GM18508 (cell line): Measurements from ENCODE around the gene NPHP3.
"Not testable (repeated sequence)": the region's sequence is repeated elsewhere in the genome, so short reads cannot be mapped to it uniquely, and the experiment has no call there.

ENCODE experiments used
- ATAC-seq: cut with Tn5 transposase; IDR thresholded peaks from one replicate; pipeline ENCODE4 v1.9.1; 2021; ENCODE audit warnings: moderate number of reproducible peaks; ENCODE audit not compliant: insufficient read depth, unreplicated experiment

NPHP3 gene, protein sequence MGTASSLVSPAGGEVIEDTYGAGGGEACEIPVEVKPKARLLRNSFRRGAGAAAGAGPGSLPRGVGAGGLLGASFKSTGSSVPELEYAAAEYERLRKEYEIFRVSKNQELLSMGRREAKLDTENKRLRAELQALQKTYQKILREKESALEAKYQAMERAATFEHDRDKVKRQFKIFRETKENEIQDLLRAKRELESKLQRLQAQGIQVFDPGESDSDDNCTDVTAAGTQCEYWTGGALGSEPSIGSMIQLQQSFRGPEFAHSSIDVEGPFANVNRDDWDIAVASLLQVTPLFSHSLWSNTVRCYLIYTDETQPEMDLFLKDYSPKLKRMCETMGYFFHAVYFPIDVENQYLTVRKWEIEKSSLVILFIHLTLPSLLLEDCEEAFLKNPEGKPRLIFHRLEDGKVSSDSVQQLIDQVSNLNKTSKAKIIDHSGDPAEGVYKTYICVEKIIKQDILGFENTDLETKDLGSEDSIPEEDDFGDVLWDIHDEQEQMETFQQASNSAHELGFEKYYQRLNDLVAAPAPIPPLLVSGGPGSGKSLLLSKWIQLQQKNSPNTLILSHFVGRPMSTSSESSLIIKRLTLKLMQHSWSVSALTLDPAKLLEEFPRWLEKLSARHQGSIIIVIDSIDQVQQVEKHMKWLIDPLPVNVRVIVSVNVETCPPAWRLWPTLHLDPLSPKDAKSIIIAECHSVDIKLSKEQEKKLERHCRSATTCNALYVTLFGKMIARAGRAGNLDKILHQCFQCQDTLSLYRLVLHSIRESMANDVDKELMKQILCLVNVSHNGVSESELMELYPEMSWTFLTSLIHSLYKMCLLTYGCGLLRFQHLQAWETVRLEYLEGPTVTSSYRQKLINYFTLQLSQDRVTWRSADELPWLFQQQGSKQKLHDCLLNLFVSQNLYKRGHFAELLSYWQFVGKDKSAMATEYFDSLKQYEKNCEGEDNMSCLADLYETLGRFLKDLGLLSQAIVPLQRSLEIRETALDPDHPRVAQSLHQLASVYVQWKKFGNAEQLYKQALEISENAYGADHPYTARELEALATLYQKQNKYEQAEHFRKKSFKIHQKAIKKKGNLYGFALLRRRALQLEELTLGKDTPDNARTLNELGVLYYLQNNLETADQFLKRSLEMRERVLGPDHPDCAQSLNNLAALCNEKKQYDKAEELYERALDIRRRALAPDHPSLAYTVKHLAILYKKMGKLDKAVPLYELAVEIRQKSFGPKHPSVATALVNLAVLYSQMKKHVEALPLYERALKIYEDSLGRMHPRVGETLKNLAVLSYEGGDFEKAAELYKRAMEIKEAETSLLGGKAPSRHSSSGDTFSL (N-terminal part only)

DNA sequence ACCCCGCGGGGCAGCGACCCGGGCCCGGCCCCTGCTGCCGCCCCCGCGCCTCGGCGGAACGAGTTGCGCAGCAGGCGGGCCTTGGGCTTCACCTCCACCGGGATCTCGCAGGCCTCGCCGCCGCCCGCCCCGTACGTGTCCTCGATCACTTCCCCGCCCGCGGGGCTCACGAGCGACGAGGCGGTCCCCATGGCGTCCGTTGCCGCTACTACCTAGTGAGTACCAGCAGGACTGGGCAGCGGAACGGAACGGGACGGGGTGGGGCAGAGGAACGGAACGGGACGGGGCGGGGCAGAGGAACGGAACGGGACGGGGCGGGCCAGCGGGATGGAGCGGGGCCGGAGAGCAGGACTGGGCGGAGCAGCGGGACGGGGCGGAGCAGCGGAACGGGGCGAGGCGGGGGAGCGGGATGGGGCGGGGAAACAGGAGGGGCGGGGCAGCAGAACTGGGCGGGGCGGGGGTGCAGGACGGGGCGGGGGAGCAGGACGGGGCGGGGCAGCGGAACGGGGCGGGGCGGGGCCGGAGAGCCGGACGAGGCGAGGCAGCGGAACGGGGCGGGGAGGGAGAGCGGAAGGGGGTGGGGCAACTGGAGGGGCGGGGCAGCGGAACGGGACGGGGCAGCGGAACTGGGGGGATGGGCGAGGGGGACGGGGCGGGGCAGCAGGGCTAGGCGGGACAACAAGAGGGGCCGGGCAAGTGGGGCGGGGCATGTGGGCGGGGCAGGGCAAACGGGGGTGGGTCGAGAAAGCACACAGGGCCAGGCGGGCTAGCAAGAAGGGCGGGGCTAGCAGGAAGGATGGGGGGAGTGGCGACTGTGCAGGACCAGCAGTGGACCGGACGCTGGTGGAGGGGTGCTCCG, at the start of gene NPHP3:
Gene NPHP3, minus strand, starts transcription at position 245 of the 859 bp plus-strand sequence. Its CDS starts 54 bp downstream, at position 191.
- peak; percentile 44 for ATAC-seq

DNA sequence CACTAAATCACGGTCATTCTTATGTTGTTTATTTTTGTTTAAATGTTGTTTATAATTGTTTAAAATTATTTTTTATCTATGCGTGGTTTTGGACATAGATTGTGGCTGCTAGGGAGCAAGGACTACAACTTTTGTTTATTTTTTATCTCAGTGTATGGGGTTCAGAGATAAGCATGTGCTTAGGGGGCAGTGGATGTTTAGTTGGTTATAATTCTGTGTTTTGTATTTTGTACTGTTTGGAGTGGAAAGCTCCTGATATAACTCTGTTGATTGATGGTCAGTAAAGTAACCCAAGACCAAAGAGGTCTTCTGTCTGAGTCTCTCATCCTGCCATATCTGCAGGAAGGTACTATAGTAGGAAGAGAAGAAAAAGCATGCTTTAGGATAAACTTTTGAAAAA, 36.5 kb upstream of the NPHP3 start:
- ATAC-seq = no peak

DNA sequence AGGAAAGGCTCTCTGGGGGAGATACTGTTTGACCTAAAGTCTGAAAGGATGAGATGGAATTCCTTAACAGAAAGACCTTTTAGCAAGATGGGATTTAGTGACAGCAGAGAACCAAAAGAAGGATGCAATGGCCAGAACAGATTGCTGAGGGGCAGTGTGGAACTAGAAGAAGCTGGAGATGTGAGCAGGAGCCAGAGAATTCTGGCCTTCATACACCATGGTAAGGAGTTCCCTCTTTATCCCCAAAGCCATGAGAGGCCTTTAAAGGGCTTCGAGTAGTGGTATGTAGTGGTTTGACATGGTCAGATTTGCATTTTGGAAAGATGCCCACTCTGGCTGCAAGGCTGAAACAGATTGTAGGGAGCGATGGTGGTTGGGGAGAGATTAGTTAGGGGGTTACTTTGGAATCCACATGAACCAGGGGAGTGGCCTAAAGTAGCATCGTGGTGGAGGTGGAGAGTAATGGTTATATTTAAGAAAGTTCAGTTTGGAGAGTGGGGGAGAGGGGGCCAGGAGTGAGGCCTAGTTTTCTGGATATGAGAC, 34.0 kb upstream of the NPHP3 start:
- ATAC-seq = no peak

- ATAC-seq = no peak
Observed at GRCh38 chr3:132753946-132754345, 31.7 kb upstream of the NPHP3 start.

GRCh38 chr3:132749786-132750185, 27.6 kb upstream of the NPHP3 start:
- ATAC-seq = no peak

DNA sequence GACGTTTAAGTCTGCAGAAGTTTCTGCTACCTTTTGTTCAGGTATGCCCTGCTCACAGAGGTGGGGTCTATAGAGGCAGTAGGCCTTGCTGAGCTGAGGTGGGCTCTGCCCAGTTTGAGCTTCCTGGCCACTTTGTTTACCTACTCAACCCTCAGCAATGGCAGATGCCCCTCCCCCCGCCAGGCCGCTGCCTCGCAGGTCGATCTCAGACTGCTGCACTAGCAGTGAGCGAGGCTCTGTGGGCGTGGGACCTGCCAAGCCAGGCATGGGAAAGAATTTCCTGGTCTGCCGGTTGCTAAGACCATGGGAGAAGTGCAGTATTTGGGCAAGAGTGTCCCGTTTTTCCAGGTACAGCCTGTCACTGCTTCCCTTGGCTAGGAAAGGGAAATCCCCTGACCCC, 24.5 kb upstream of the NPHP3 start:
- not testable (repeated sequence) for ATAC-seq

GRCh38 chr3:132738314-132738713, 16.1 kb upstream of the NPHP3 start:
- ATAC-seq = no peak

DNA sequence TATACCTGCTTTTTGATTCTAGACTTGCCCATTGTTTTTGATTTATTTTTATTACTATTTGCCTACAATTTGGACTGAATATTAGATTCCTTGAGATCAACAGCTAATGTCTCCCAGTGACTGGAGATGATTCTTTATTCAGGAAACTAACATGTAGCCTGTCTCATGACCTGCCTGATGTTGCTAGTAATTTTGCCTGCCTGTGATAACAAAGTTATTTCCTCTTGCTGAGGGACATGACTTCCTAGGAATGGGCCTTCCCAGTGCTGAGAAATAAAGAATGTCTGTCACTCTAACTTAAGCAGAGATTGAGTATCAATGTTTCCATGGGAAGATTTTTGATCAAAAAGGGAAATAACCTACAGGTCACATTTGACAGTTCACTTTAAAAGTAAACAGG, 13.4 kb upstream of the NPHP3 start:
- ATAC-seq = no peak

- ATAC-seq = no peak
Observed at GRCh38 chr3:132730891-132731580, 8.8 kb upstream of the NPHP3 start.

GRCh38 chr3:132726341-132726823, 4.2 kb upstream of the NPHP3 start:
- ATAC-seq = no peak

- no peak for ATAC-seq
Observed at GRCh38 chr3:132723024-132723950, 1.1 kb upstream of the NPHP3 start.

DNA sequence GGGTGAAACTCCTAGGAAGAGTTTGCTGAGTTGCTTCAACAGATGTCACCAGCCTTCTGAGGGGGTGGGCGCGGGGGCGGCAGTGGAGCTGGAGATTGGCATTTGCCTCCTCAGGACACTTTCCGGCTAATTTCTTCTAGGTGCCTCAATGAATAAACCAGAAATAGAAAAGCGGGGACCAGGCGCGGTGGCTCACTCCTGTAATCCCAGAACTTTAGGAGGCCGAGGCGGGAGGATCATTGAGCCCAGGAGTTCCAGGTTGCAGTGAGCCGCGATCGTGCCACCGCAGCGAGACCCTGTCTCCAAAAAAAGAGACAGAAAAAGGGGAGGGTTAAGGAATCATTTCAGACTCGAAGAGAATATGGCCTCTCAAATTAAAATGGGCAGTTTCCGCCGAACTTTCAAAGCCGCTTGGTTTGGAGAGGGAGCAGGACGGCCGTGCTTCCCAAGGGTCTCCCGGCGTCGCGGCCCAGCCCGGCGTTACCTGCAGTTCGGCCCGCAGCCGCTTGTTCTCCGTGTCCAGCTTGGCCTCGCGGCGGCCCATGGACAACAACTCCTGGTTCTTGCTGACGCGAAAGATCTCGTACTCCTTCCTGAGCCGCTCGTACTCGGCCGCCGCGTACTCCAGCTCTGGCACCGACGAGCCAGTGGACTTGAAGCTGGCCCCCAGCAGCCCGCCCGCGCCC, 587 bp downstream of the NPHP3 start:
- peak; percentile 3 for ATAC-seq

DNA sequence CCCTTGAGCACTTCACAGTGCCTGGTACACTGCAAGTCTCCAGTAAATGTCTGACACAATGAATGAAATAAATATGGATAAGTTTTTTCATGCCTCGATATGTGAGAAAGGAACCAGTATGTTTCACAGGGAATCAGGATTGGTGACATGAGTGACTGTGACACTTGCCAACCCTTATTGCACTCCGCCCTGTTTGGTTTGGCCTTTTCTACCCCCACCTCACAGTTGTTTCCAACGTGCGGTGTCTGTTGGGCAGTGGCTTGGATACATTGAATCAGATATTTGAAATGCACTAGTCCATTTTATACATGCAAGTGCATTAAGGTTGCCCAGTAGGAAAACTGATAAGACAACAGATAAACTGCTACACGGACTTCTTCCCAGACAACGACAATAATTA, 2.0 kb downstream of the NPHP3 start:
- no peak for ATAC-seq

DNA sequence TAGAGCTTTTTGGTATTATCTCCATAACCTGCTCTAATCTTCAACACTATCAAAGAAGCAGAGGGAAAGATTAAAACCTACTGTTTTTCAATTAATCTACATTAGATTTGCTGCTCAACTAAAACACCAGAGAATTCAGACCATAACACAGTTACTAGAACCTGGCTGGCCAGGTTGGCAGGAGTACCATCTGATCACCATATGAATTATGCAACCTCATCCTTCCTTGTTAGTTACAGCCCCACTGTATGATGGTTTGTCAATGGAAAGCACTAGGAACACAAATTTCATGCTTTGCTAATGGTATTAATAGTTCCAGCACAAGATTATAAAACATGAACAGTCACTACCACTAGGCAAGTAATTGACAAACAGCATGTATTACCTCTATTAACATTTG, 5.8 kb downstream of the NPHP3 start:
- ATAC-seq = no peak

DNA sequence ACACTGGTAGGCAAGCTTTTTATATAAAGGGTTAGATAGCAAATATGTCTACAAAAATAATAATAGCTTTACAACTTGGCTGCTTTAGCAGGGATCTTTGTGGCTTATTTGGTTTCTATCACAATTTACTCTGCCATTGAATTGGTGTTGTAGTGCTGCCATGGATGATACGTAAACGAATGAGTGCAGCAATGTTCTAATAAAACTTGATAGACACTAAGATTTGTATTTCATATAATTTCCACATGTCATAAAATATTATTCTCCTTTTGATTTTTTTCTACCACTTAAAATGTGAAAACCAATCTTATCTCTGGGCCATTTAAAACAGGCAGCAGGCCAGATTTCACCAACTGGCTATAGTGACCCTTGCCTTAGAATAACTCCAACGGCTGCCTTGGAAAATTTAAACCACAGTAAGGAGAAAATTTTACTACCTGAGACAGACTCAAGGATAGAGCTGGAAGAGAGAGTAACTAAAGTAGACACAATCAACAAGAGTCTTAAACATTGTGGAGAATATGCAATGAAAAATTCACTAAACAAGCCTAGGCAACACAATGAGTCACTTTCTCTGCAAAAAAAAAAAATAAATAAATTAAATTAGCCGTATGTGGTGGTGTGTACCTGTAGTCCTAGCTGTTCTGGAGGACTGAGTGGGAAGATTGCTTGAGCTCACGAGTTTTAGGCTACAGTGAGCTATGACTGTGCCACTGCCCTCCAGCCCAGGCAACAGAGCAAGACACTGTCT, 8.1 kb downstream of the NPHP3 start:
- ATAC-seq = no peak

DNA sequence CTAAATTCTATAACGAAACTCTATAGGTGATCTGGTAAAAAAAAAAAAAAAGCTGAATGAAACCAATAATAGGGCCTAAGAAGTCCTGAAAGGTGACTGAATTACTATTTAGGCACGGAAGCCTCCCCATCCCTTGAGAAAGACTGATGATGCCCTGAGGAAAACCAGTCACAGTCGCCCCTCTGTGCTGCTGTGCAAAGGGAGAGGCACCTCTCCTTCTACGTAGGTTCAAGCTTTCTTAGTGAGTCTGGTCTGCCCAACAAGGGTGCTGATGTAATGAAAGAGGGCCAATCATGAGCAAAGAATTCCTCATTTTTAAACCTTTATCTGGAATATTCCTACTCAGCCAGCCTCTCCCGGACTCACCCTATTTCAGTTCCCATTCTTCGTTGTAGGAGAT, 11.9 kb downstream of the NPHP3 start:
- no peak for ATAC-seq
